Measurements from ENCODE around the gene DCP1A. TPM values are rescaled to one million over a fixed set of nuclear protein-coding genes. Genes with fewer than 3 reads are reported as not detected.
"Not testable (repeated sequence)": the region's sequence is repeated elsewhere in the genome, so short reads cannot be mapped to it uniquely, and the experiment has no call there.

DCP1A gene
- total and polyA plus RNA-seq, 2 donors (not counting 3 experiments of a cell fraction or from before 2014, with no cell fraction given) = 32.3 to 38.0 TPM

GRCh38 chr3:53300826-53301225, 46.5 kb downstream of the DCP1A start:
- TF ChIP-seq GATA2 (IDR thresholded peaks at IDR 0.05; ENCODE audit: insufficient read depth, insufficient read length, low read depth, low read length) (no peak), POLR2A (IDR thresholded peaks at IDR 0.05; ENCODE audit: low read depth, low read length) (no peak)
- Histone ChIP-seq H3K27ac (ENCODE audit: insufficient read depth, low read depth, low read length) (no peak overlapping the region), H3K9me1 (replicated peaks; ENCODE audit: control insufficient read depth, extremely low read depth, insufficient read depth, low read length) (no peaks in the 10 kb centered on the region), H3K9me3 (replicated peaks; ENCODE audit: control insufficient read depth, insufficient read depth, low read length) (no peaks in the 10 kb centered on the region), H3K36me3 (ENCODE audit: control insufficient read depth in 2 of 2, extremely low read depth in 1 of 2, insufficient read depth in 2 of 2, low read length in 2 of 2) (peaks cover 13 to 15% of the 10 kb centered on the region in 2 experiments), H3K4me3 (replicated peaks in 1 of 3; ENCODE audit: insufficient read depth in 1 of 3, low read depth in 1 of 3, low read length in 3 of 3) (no peak overlapping the region), H3K4me2 (ENCODE audit: insufficient read depth, low read length) (no peak overlapping the region), H3K4me1 (ENCODE audit: control insufficient read depth, extremely low read depth, insufficient read depth, low read length) (no peaks in the 10 kb centered on the region), H3K79me2 (ENCODE audit: control insufficient read depth, insufficient read depth, low read length) (no peaks in the 10 kb centered on the region), H2AFZ (ENCODE audit: low read depth, low read length) (no peak overlapping the region), H4K20me1 (replicated peaks; ENCODE audit: control insufficient read depth, extremely low read depth, insufficient read depth, low read length) (peaks cover 2% of the 10 kb centered on the region), H3K27me3 (ENCODE audit: control insufficient read depth in 2 of 2, insufficient read depth in 2 of 2, low read length in 2 of 2) (no peaks in the 10 kb centered on the region), H3K9ac (replicated peaks; ENCODE audit: extremely low read depth, insufficient read depth, low read length) (no peak overlapping the region)
- dilution Hi-C loops (cut with MboI; ENCODE audit: extremely low pct_ligation_motif_present, low sequenced_read_pairs) = no loop called here
- DNase-seq (ENCODE audit: low read depth, low spot score) = no peak
- ChIA-PET CTCF (interaction anchor here (1.1 kb wide), 2 partner anchors 80 to 407 kb away, joined by 4 to 7 read pairs; no protein-coding TSS in a partner anchor), POLR2A (no interaction called here)
- BruUV-seq (replicated peaks) = no TSS peak
- FAIRE-seq = no peak
- intact Hi-C loops (cut with micrococcal nuclease) = no loop called here

- H3K27ac ChIP-seq (ENCODE audit: insufficient read depth, low read depth, low read length); H3K27me3 ChIP-seq (ENCODE audit: control insufficient read depth in 2 of 2, insufficient read depth in 2 of 2, low read length in 2 of 2); H3K9me1 ChIP-seq (replicated peaks; ENCODE audit: control insufficient read depth, extremely low read depth, insufficient read depth, low read length); dilution Hi-C loops (cut with MboI; ENCODE audit: extremely low pct_ligation_motif_present, low sequenced_read_pairs); H3K9ac ChIP-seq (replicated peaks; ENCODE audit: extremely low read depth, insufficient read depth, low read length); H3K9me3 ChIP-seq (replicated peaks; ENCODE audit: control insufficient read depth, insufficient read depth, low read length); H3K79me2 ChIP-seq (ENCODE audit: control insufficient read depth, insufficient read depth, low read length); H3K4me3 ChIP-seq (replicated peaks in 1 of 3; ENCODE audit: insufficient read depth in 1 of 3, low read depth in 1 of 3, low read length in 3 of 3); H2AFZ ChIP-seq (ENCODE audit: low read depth, low read length); H3K4me2 ChIP-seq (ENCODE audit: insufficient read depth, low read length); H3K4me1 ChIP-seq (ENCODE audit: control insufficient read depth, extremely low read depth, insufficient read depth, low read length); BruUV-seq (replicated peaks); H4K20me1 ChIP-seq (replicated peaks; ENCODE audit: control insufficient read depth, extremely low read depth, insufficient read depth, low read length); POLR2A ChIA-PET: not testable (repeated sequence)
- peak; percentile 55 for DNase-seq (ENCODE audit: low read depth, low spot score)
- intact Hi-C loops (cut with micrococcal nuclease) = loop anchor here (1.0 to 10.0 kb wide), 6 partner anchors 76 to 411 kb away; no protein-coding TSS in a partner anchor
- FAIRE-seq = peak; percentile 66
- peaks cover 15 to 16% of the 10 kb centered on the region in 2 experiments for H3K36me3 ChIP-seq (ENCODE audit: control insufficient read depth in 2 of 2, extremely low read depth in 1 of 2, insufficient read depth in 2 of 2, low read length in 2 of 2)
- CTCF ChIA-PET = interaction anchor here (1.0 to 1.1 kb wide), 3 partner anchors 79 to 411 kb away, joined by 4 to 7 read pairs (median 5); no protein-coding TSS in a partner anchor
- peak; percentile 50 to 72 for TF ChIP-seq CTCF (IDR thresholded peaks at IDR 0.05; ENCODE audit: extremely low read depth in 1 of 2, insufficient read depth in 1 of 2, low read depth in 1 of 2, low read length in 2 of 2)
These were observed 47.7 kb downstream of the DCP1A start for GRCh38 chr3:53299611-53300023.

Measured in endothelial cell of umbilical vein (primary cell).